ENCODE measurements around the gene EHMT1. TPM values are rescaled to one million over a fixed set of nuclear protein-coding genes. Genes with fewer than 3 reads are reported as not detected.
"Not testable (repeated sequence)": the region's sequence is repeated elsewhere in the genome, so short reads cannot be mapped to it uniquely, and the experiment has no call there.

Gene EHMT1
- total and polyA plus RNA-seq, 2 donors, result 37.3 to 56.9 TPM

DNA sequence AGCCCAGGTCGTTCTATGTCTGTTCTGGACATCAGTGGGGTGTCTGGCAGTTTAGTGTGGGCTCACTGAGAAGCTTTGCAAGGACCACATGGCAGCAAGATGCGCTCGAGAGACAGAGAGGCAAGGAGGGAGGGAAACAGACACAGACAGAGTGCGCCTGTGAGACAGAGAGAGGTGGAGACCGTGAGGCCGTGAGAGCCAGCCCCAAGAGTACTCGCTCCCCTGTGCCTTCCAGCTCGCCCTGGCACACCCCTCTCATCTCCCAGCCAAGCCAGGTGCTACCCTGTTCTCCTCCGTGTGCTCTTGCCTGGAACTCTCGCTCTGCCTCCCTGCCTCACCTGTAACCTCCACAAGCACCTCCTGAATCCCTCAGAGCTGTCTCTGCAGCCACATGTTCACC lies 106.8 kb downstream of the EHMT1 start:
- Histone ChIP-seq H3K4me1 (ENCODE audit: control insufficient read depth in 2 of 2, insufficient read depth in 2 of 2, low read length in 2 of 2) (peaks cover 0 to 5% of the 10 kb centered on the region in 2 donors), H3K4me3 (ENCODE audit: low read length in 2 of 2) (no peak overlapping the region), H3K36me3 (ENCODE audit: control insufficient read depth in 2 of 2, insufficient read depth in 2 of 2, low read length in 1 of 2) (peaks cover 27 to 61% of the 10 kb centered on the region in 2 donors), H3K27ac (ENCODE audit: low read depth in 1 of 2, low read length in 1 of 2) (no peak overlapping the region), H3K9me3 (ENCODE audit: control insufficient read depth in 2 of 2, insufficient read depth in 1 of 2, low read length in 1 of 2) (peaks cover 0 to 6% of the 10 kb centered on the region in 2 donors), H3K27me3 (ENCODE audit: control insufficient read depth in 2 of 2, insufficient read depth in 1 of 2, low read length in 1 of 2) (no peaks in the 10 kb centered on the region)
- 98% methylated on average over 10 of the region's 10 CpGs for WGBS
- no peak for DNase-seq (ENCODE audit: low read depth in 6 of 9, low spot score in 9 of 9)

DNA sequence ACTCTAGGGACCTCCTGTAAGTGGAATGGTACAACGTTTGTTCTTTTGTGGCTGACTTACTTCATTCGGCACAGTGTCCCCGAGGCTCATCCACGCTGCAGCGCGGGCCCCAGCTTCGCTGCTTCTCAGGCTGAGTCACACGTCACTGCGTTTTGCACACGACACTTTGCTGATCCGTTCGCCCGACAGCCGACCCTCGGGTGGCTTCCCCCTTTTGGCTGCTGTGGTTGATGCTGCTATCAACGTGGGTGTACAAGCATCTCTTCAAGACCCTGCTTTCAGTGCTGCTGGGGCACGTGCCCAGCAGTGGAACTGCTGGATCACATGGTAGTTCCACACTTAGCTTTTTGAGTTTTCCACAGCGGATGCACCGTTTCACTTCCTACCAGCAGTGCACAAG lies 107.5 kb downstream of the EHMT1 start:
- not testable (repeated sequence) for H3K27me3 ChIP-seq (ENCODE audit: control insufficient read depth in 2 of 2, insufficient read depth in 1 of 2, low read length in 1 of 2); H3K4me3 ChIP-seq (ENCODE audit: low read length in 2 of 2); H3K9me3 ChIP-seq (ENCODE audit: control insufficient read depth in 2 of 2, insufficient read depth in 1 of 2, low read length in 1 of 2); DNase-seq (ENCODE audit: low read depth in 6 of 9, low spot score in 9 of 9); H3K27ac ChIP-seq (ENCODE audit: low read depth in 1 of 2, low read length in 1 of 2); H3K4me1 ChIP-seq (ENCODE audit: control insufficient read depth in 2 of 2, insufficient read depth in 2 of 2, low read length in 2 of 2)
- WGBS, result 87% methylated on average over 9 of the region's 19 CpGs
- peaks cover 28 to 57% of the 10 kb centered on the region in 2 donors for H3K36me3 ChIP-seq (ENCODE audit: control insufficient read depth in 2 of 2, insufficient read depth in 2 of 2, low read length in 1 of 2)

DNA sequence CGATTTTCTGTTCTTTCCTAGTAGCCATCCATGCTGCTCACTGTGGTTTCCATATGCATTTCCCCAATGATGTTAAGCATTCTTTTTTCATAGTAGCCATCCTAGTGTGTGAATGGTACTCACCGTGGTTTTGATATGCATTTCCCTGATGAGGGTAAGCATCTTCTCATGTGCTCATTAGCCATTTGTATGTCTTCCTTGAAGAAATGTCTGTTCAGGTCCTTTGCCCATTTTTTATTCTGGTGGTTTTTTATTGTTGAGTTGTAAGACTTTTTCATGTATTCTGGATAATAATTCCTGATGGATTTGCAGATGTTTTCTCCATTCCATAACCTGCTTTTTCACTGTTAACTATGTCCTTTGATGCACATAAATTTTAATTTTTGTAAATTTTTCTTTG lies 108.0 kb downstream of the EHMT1 start:
- peaks cover 0 to 10% of the 10 kb centered on the region in 2 donors for H3K9me3 ChIP-seq (ENCODE audit: control insufficient read depth in 2 of 2, insufficient read depth in 1 of 2, low read length in 1 of 2)
- H3K4me3 ChIP-seq (ENCODE audit: low read length in 2 of 2), result no peak overlapping the region
- WGBS, result 98% methylated on average over 2 of the region's 2 CpGs
- DNase-seq (ENCODE audit: low read depth in 6 of 9, low spot score in 9 of 9), result no peak
- H3K36me3 ChIP-seq (ENCODE audit: control insufficient read depth in 2 of 2, insufficient read depth in 2 of 2, low read length in 1 of 2), result peaks cover 33 to 60% of the 10 kb centered on the region in 2 donors
- no peaks in the 10 kb centered on the region for H3K27me3 ChIP-seq (ENCODE audit: control insufficient read depth in 2 of 2, insufficient read depth in 1 of 2, low read length in 1 of 2)
- H3K27ac ChIP-seq (ENCODE audit: low read depth in 1 of 2, low read length in 1 of 2), result no peak overlapping the region
- peaks cover 0 to 5% of the 10 kb centered on the region in 2 donors for H3K4me1 ChIP-seq (ENCODE audit: control insufficient read depth in 2 of 2, insufficient read depth in 2 of 2, low read length in 2 of 2)

GRCh38 chr9:137727716-137728115 lies 108.9 kb downstream of the EHMT1 start:
- H3K27ac ChIP-seq (ENCODE audit: low read depth in 1 of 2, low read length in 1 of 2), result no peak overlapping the region
- no peaks in the 10 kb centered on the region for H3K4me1 ChIP-seq (ENCODE audit: control insufficient read depth in 2 of 2, insufficient read depth in 2 of 2, low read length in 2 of 2)
- H3K36me3 ChIP-seq (ENCODE audit: control insufficient read depth in 2 of 2, insufficient read depth in 2 of 2, low read length in 1 of 2), result peaks cover 42 to 65% of the 10 kb centered on the region in 2 donors
- DNase-seq (ENCODE audit: low read depth in 6 of 9, low spot score in 9 of 9), result no peak
- peaks cover 6 to 19% of the 10 kb centered on the region in 2 donors for H3K9me3 ChIP-seq (ENCODE audit: control insufficient read depth in 2 of 2, insufficient read depth in 1 of 2, low read length in 1 of 2)
- H3K27me3 ChIP-seq (ENCODE audit: control insufficient read depth in 2 of 2, insufficient read depth in 1 of 2, low read length in 1 of 2), result no peaks in the 10 kb centered on the region
- H3K4me3 ChIP-seq (ENCODE audit: low read length in 2 of 2), result no peak overlapping the region

DNA sequence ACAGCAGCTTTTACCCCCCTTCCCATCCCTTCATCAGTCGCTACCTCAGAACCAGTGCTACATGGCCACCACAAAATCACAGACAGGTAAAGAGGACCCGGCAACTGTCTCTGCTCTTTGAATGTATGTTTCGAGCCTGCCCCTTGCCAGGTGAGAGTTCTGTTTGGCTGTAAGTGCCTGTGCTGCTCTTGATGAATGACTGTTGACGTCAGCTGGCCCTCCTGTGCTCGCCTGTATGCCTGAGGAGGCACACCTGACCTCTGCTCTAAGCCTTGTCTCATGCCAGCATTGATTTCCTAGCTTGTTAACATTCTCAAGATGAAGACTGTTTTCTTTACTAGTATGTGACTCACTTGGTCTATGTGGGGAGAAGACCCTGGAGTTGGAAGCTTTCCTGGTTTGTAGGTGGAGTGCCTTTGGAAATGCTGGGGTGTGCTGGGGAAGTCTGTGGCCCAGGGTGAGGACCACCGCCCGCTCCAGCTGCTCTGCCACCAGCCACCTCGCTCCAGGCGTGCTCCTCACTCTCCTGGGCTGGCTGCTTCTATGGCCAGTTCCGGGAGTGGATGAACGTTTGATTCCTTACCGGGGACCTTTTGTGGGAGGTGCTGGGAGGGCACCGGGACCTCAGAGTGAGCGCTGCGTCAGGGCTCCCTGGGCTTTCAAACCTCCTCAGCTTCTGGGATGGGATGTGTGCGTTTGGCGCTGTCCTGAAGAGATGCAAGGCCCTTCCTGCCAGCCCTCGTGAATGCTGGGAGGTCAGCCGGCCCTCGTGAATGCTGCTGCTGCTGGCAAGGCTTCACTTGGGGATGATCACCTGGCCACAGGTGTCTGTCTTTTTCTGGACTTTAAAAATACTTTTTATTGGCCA lies 109.9 kb downstream of the EHMT1 start:
- H3K4me1 ChIP-seq (ENCODE audit: control insufficient read depth in 2 of 2, insufficient read depth in 2 of 2, low read length in 2 of 2), result no peaks in the 10 kb centered on the region

GRCh38 chr9:137731216-137731946 lies 112.6 kb downstream of the EHMT1 start:
- no peak for DNase-seq (ENCODE audit: low read depth in 6 of 9, low spot score in 9 of 9)
- 96% methylated on average over 18 of the region's 18 CpGs for WGBS
- Histone ChIP-seq H3K27me3 (ENCODE audit: control insufficient read depth in 2 of 2, insufficient read depth in 1 of 2, low read length in 1 of 2) (no peaks in the 10 kb centered on the region), H3K36me3 (ENCODE audit: control insufficient read depth in 2 of 2, insufficient read depth in 2 of 2, low read length in 1 of 2) (peaks cover 56 to 57% of the 10 kb centered on the region in 2 donors), H3K9me3 (ENCODE audit: control insufficient read depth in 2 of 2, insufficient read depth in 1 of 2, low read length in 1 of 2) (peaks cover 10 to 25% of the 10 kb centered on the region in 2 donors), H3K27ac (ENCODE audit: low read depth in 1 of 2, low read length in 1 of 2) (no peak overlapping the region), H3K4me3 (ENCODE audit: low read length in 2 of 2) (no peak overlapping the region), H3K4me1 (ENCODE audit: control insufficient read depth in 2 of 2, insufficient read depth in 2 of 2, low read length in 2 of 2) (no peaks in the 10 kb centered on the region)

More for the DNA sequence above, 109.9 kb downstream of the EHMT1 start:
- Histone ChIP-seq H3K4me3 (ENCODE audit: low read length in 2 of 2) (no peak overlapping the region), H3K27me3 (ENCODE audit: control insufficient read depth in 2 of 2, insufficient read depth in 1 of 2, low read length in 1 of 2) (no peaks in the 10 kb centered on the region), H3K27ac (ENCODE audit: low read depth in 1 of 2, low read length in 1 of 2) (no peak overlapping the region), H3K36me3 (ENCODE audit: control insufficient read depth in 2 of 2, insufficient read depth in 2 of 2, low read length in 1 of 2) (peaks cover 51 to 75% of the 10 kb centered on the region in 2 donors), H3K9me3 (ENCODE audit: control insufficient read depth in 2 of 2, insufficient read depth in 1 of 2, low read length in 1 of 2) (peaks cover 10 to 27% of the 10 kb centered on the region in 2 donors)
- 95% methylated on average over 20 of the region's 20 CpGs for WGBS
- DNase-seq (ENCODE audit: low read depth in 6 of 9, low spot score in 9 of 9), result no peak

DNA sequence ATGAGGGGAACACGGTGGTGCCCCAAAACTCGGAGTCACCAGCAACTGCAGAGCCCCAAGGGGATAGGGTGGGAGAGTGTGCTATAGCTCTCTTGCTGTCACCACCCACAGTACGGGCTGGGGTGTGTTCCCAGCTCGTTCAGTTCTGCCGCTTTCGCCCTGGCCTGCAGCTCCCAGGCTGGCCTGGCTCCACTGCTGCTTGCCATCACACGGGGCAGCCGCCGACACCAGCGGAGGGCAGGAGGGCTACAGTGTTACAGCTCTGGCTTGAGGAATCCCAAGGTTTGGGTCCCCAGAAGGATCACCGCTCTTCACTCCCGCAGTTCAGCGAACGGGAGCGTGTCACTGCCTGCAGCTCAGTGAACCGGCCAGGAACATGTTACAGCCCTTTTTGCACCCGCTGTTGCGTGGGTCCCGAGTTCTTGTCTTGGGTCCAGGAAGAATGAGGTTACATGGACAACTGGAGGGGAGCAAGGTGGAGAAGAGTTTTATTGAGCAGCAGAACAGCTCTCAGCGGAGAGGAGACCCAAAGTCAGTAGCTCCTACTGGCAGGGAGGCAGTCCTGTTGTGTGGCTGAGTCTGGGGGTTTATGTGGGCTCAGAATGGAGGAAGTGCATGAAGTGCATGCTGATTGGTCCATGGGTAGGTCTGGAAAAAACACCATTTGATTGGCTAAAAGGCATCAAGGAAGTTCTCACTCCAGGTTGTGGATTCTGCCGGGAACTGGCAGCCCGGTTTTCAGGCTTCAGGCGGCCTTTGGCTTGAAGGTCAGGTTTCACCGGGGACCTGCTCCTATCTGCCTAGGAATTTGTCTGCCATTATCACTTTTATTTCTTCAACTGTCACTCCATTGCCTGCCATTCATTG lies 113.4 kb downstream of the EHMT1 start:
- no peak for DNase-seq (ENCODE audit: low read depth in 6 of 9, low spot score in 9 of 9)
- WGBS, result 94% methylated on average over 24 of the region's 24 CpGs
- no peaks in the 10 kb centered on the region for H3K4me1 ChIP-seq (ENCODE audit: control insufficient read depth in 2 of 2, insufficient read depth in 2 of 2, low read length in 2 of 2)

DNA sequence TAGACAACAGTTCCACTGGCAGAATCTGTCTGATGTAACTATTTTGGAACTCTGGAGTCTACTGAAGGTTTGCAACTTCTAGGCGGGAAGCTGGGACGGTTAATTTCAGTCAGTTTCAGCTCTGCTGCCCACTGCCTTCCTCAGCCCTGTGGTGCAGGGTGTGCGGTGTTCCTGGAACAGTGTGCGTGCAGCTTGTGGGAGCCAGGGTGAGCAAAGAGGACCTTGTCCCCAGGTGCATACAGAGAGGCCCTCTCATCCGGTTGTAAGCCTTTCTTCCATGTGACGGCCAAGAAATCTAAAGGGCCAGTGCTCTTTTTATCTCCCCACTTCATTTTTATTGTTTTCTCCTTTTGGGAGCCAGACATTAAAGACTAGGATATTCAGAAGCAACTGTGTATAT lies 114.6 kb downstream of the EHMT1 start:
- DNase-seq (ENCODE audit: low read depth in 6 of 9, low spot score in 9 of 9), result no peak
- Histone ChIP-seq H3K4me1 (ENCODE audit: control insufficient read depth in 2 of 2, insufficient read depth in 2 of 2, low read length in 2 of 2) (no peaks in the 10 kb centered on the region), H3K9me3 (ENCODE audit: control insufficient read depth in 2 of 2, insufficient read depth in 1 of 2, low read length in 1 of 2) (peaks cover 10 to 25% of the 10 kb centered on the region in 2 donors), H3K36me3 (ENCODE audit: control insufficient read depth in 2 of 2, insufficient read depth in 2 of 2, low read length in 1 of 2) (peaks cover 42 to 49% of the 10 kb centered on the region in 2 donors), H3K27me3 (ENCODE audit: control insufficient read depth in 2 of 2, insufficient read depth in 1 of 2, low read length in 1 of 2) (no peaks in the 10 kb centered on the region), H3K27ac (ENCODE audit: low read depth in 1 of 2, low read length in 1 of 2) (no peak overlapping the region), H3K4me3 (ENCODE audit: low read length in 2 of 2) (no peak overlapping the region)
- 99% methylated on average over 6 of the region's 6 CpGs for WGBS

More for the DNA sequence above, 113.4 kb downstream of the EHMT1 start:
- Histone ChIP-seq H3K9me3 (ENCODE audit: control insufficient read depth in 2 of 2, insufficient read depth in 1 of 2, low read length in 1 of 2) (peaks cover 10 to 25% of the 10 kb centered on the region in 2 donors), H3K4me3 (ENCODE audit: low read length in 2 of 2) (no peak overlapping the region), H3K36me3 (ENCODE audit: control insufficient read depth in 2 of 2, insufficient read depth in 2 of 2, low read length in 1 of 2) (peaks cover 53 to 54% of the 10 kb centered on the region in 2 donors), H3K27me3 (ENCODE audit: control insufficient read depth in 2 of 2, insufficient read depth in 1 of 2, low read length in 1 of 2) (no peaks in the 10 kb centered on the region), H3K27ac (ENCODE audit: low read depth in 1 of 2, low read length in 1 of 2) (no peak overlapping the region)
